SH-SY5Y (cell line): Measurements from ENCODE around the gene LRRC14B.

Source experiments
- GATA2 ChIP-seq: IDR thresholded peaks from 2 replicates; pipeline ENCODE4 v1.6.1; 2011; ENCODE audit warnings: mild to moderate bottlenecking, low read depth, low read length
- GATA3 ChIP-seq: IDR thresholded peaks from 2 replicates; pipeline ENCODE4 v1.6.1; 2011; ENCODE audit warnings: low read depth, mild to moderate bottlenecking, low read length, moderate library complexity

Gene LRRC14B

DNA sequence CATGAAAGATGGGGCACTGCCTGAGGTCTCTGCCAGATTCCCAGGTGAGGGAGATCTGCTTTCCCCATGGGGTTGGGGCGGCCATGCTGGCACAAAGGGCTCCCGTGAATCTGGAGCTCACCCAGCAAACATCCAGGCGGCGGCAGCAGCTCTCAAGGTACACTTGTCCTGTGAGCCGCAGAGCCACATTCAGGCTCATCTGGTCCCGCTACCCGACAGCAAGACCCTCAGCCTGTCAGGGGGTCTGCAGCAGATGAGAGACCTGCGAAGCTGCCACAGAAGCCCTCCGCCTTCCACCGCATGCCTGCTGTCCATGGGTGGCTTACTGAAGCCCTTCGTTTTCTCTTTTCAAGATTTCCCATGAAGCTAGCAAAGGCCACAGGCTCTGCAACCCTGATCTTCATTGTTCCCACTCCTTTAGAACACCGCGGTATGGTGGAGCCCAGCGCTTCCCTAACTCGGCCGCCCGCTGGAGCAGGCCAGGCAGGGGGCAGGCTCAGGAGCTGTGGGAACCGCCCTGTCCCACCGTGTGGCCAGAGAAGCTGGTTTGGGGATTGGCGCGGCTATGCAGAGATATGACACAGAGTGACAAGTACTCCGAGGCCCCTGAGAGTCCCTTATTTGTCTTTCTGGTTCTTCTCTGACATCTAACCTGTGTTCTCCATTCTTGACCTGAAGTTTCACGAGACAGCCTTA, 8.8 kb downstream of the LRRC14B start:
- TF ChIP-seq GATA3 (no peak), GATA2 (no peak)

DNA sequence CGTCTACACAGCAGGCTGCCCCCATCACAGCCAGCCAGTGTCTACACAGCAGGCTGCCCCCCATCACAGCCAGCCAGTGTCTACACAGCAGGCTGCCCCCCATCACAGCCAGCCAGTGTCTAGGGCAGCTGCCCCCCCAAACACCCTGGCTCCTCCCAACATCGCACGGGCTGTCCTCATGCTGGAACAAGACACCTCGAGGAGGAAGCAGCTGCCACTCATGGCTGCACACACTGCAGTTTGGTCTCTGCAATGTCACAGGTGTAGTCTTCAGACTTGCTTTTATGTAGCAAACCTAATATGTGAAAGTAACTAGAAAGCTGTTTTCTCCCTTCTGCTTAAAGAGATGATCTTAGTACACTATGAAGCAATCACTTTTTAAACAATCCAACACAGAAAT, 9.7 kb downstream of the LRRC14B start:
- TF ChIP-seq GATA2 (no peak), GATA3 (no peak)

DNA sequence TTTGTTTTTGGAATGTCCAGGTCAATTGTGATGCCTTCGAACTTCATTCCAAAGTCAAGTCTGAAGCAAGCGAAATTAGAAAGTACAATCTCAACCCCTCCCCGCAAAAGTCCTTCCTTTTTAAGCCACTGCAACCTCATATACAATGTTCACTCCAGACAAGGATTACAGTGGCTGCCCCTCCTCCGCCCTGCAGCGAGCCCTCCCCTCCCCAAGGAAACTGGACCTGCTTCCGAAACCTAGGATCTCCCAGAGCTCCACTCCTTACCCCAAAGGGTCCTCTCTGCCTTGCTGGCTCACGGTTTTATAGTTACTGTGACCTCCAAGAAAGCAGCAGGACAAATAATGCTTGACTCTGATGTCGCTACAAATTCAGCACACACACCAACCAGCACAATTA, 10.4 kb downstream of the LRRC14B start:
- TF ChIP-seq GATA3 (no peak), GATA2 (no peak)

DNA sequence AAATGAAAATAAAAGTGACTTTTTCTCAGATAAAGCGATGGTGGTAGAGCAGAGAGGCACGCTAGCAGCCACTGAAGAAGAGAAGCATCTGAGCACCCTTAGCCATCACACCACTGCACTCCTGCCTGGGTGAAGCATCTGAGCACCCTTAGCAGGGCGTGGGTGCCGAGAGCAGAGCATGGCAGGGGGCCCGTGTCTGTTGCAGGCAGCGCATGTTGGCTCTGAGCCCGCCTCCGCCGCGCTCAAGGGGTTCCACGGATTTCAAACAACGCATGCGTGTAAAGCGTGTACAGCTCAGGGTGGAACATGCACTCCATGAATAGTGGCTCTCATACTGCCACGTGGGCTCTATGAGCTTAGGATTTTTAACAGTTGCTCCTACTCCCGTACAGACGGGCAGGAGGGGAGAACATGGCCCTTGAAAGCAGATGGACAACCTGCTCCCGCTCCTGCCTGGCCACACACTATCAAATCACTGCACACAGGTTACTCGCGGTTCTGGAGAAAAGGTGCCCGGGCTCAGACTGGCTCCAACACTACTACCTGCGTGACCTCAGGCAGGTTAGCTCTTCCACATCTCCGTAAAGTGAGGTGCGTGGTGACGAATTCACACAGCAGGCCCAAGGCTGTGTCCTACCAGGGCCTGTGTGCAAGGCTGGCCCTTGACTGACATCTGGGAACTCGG, 12.1 kb downstream of the LRRC14B start:
- TF ChIP-seq GATA2: no peak
- TF ChIP-seq GATA3: no peak

DNA sequence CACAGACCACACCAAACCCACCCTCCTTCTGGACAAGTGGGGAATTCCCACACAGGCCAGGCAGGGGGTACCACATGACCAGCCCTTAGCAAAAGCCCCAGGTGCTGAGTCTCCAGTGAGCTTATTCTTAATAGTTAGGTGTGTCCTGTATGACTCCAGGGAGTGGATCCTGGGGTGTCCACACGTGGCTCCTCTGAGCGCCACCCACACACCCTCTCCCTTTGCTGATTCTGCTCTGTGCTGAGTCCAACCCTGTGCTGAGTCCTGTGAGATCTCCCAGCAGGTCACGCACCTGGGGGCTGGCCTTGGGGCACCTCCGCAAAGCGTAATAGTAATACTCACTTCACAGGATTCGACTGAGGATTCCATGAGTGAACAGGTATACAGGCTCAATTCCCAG, 12.7 kb downstream of the LRRC14B start:
- TF ChIP-seq GATA3 (no peak), GATA2 (no peak)

DNA sequence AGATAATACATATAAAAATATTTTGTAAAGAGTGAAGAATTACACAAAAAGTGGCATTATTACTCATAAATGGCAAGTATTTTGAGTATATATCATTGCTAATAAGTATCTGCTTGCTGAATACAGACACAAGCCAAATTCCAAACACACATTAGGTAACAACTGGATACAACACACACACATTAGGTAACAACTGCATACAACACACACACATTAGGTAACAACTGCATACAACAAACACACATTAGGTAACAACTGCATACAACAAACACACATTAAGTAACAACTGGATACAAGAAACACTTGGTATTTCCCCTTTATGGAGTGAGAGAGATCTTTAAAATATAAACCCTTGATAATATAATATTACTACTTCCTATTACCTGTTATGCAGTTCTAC, 13.2 kb downstream of the LRRC14B start:
- TF ChIP-seq GATA3: no peak
- TF ChIP-seq GATA2: no peak

DNA sequence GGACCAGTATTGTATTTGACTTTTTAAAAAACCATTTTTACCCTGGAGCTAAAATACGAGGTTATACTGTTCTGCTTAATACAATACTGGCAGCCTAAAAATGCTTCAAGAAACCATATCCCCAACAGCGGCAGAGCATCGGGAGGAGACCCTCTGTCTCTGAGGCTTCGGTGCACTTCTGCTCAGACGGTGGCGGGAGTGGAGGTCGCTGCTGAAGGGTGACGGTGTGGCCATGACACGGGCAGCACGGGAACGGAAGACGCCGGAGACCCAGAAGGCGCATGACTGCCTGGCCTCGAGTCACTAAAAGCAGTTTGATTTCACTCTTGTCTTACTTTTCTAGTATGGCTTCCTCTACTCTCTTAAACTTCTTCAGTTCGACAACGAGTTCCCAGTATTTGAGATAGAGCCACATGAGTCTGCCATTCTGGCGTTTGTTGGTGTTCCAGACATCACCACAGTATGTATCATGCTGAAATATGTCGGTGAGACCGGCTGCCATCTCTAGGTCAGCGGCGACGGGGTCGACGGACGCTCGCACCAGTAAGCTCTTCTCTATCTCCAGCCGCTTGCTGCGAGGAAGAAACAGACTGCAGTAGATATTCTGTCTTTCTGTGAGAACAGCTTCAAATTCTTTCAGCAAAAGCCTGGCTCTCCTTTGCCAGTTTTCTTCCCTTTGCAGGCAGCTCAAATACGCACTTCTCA, 13.8 kb downstream of the LRRC14B start:
- TF ChIP-seq GATA3 (no peak), GATA2 (no peak)

DNA sequence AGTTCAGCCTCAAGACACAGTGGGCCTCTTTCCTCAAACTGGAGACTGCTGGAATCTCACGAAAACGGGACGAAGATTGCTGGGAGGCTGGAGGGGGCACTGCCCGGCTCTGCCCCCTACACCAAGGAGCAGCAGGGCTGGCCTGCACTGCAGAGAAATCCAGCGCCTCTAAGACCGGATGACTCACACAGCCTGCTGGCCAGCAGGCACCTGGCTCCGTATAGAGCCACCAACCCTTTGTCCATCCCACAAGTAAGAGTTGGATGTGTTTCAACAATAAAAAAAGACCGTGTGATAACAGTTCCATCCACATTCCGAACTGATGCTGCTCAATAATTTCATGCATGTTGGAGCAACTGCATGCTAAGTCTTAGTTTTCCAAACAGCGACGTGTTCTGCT, 15.1 kb downstream of the LRRC14B start:
- TF ChIP-seq GATA2 (no peak), GATA3 (no peak)

DNA sequence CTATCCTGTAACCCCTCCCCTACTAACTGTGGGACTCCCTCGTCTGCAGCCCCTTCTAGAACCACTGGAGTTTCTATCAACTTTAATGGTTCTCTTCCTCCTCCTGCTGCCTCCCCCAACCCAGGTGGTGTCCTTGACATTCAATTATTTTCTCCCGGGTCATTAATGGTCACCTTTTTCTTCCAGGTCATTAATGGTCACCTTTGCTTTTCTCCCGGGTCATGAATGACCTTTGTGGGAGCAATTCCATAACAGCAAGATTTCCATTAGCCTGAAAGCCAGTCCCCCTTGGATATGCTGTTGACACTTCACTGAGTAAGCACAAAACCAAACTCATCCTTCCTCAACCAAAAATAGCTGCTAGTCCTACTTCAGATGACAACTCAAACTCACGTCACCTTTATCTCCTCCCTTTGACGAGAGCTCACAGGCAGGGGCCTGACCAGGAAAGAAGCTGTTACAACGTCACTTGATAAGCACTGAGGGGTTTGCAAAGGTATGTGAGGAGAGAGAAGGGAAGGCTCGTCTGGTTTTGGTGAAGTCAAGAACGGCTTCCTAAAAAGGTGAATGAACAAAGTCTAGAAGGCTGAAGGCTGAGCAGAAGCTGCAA, 15.7 kb downstream of the LRRC14B start:
- TF ChIP-seq GATA2 (no peak), GATA3 (no peak)

DNA sequence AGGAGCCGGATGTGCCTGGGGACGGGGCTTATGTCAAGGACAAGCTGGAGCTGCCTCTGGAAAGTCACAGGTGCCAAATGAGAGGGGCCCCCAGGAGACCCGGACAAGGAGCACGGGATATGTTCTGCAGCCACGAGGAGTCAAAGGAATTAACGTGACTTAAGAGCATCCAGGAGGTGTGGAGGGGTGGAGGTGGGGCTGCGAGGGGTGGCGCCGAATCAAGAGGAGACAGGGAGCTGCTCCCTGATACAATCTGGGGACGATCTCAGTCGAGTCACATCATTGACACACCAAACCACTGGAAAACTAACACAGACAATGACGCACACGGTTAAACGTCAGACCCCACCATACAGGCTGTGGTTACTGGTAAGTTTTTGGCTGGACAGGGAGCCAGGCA, 16.3 kb downstream of the LRRC14B start:
- TF ChIP-seq GATA3 (no peak), GATA2 (no peak)

DNA sequence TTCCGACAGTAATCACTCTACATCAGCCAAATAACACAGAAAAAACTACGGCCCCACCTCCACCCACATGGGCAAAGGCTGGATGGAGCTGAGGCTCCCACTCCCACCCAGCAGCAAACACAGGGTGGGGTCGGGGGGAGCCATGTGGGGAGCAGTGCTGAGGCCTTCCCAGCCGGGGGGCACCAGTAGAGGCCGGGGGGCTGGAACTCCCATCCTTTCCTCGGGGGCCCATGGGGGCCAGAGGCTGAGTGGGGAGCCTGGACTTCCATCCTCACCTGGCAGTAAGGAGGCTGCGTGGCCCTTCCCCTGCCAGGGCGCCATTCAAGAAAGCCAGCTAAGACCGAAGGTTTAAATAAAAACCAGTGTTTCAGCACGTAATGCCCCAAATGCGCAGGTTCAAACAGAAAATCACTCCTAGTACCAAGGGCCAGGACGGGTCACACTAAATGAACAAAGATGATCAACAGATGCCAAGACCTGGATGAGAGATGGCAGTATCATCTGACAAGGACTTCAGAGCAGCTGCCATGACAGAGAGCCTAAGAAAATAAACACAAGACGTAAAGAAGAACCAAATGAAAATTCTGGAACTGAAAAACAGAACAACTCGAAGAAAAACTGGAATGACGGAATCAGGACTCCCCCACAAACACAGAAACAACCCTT, 17.3 kb downstream of the LRRC14B start:
- no peak for TF ChIP-seq GATA2
- TF ChIP-seq GATA3: no peak

DNA sequence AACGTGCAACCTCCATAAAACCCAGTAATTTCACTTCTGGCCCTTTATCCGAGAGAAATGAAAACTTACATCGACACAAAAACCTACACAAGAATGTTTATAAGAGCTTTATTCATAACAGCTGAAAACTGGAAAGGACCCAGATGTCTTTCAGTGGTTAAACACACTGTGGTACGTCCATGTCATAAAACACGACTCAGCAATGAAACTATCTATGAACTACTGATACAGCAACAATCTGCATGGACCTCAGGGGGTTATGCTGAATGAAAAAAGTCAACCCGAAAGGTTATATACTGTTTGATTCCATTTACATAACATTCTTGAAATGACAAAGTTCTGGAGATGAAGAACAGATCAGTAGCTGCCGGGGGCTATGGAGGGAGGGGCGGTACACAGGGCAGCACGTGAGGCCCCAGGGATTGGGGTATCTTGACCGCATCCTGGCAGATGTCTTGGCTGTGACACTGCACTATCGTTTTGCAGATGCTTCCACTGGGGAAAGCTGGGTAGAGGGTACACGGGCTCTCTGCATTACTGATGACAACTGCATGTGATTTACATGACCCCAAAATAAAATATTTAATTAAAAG, 22.6 kb downstream of the LRRC14B start:
- TF ChIP-seq GATA2 (no peak), GATA3 (no peak)
